ENCODE results near the gene ATN1.

Gene ATN1

DNA sequence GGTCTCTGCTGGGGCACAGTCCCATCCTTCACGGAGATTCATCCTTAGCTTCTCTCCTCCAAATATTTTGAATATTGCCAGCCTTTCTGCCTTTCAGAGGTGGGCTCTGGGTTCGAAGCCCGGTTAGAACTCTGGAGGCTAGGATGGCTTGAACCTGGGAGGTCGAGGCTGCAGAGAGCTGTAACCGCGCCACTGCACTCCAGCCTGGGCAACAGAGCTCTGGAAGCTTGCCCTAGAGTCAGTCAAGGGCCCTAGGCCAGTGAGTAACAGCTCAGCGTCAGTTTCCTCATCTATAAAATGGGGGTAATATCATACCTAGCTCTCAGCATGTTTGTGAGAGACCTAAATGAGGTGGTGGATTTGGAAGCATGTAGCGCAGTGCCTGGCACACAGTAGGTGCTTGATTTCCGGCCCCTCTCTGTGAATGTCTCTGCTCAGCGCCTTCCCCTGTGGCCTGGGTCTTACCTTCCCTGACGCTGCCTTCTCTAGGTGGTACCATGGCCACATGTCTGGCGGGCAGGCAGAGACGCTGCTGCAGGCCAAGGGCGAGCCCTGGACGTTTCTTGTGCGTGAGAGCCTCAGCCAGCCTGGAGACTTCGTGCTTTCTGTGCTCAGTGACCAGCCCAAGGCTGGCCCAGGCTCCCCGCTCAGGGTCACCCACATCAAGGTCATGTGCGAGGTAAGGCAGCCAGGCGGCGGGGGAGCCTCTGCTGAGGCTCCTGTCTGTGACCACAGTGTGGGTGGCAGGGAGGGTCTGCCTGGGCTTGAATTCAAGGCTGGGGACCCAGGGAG, 26.8 kb downstream of the ATN1 start:
- no peak for DNase-seq (ENCODE audit: low read depth in 1 of 2, low spot score in 1 of 2)
- no peak for TF ChIP-seq JUND (IDR thresholded peaks at IDR 0.05; ENCODE audit: low read depth)
- in situ Hi-C loops (cut with HindIII; ENCODE audit: low pct_unique_long_range_greater_than_20kb, low sequenced_read_pairs): no loop called here

DNA sequence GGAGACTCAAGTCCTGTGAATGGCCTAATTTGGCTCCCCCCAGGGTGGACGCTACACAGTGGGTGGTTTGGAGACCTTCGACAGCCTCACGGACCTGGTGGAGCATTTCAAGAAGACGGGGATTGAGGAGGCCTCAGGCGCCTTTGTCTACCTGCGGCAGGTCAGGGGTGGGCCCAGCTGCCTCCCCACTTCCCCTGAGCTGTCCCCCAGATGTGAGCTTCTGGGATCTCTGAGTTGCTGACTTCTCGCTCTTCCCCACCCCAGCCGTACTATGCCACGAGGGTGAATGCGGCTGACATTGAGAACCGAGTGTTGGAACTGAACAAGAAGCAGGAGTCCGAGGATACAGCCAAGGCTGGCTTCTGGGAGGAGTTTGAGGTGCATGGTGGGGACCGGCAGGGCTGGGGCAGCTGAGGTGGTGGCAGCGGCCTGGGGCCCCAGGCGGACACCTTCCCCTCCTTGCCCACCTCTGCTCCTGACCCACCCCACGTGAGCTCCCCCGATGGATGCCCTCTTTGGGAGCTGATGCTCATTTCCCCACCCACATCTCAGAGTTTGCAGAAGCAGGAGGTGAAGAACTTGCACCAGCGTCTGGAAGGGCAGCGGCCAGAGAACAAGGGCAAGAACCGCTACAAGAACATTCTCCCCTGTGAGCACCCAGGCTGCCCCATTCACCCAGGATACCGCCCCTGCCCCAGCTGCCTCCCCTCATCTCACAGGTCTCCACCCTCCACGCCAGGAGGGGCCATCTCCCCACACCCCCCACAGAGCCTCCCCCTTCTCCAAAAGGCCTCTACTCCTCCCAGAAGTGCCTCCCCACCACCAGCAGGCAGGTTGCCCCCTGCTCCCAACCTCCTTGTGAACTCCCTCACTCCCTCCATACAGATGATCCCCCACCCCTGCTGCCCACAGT, 27.6 kb downstream of the ATN1 start:
- no peak for DNase-seq (ENCODE audit: low read depth in 1 of 2, low spot score in 1 of 2)
- no peak for TF ChIP-seq JUND (IDR thresholded peaks at IDR 0.05; ENCODE audit: low read depth)
- in situ Hi-C loops (cut with HindIII; ENCODE audit: low pct_unique_long_range_greater_than_20kb, low sequenced_read_pairs): no loop called here

DNA sequence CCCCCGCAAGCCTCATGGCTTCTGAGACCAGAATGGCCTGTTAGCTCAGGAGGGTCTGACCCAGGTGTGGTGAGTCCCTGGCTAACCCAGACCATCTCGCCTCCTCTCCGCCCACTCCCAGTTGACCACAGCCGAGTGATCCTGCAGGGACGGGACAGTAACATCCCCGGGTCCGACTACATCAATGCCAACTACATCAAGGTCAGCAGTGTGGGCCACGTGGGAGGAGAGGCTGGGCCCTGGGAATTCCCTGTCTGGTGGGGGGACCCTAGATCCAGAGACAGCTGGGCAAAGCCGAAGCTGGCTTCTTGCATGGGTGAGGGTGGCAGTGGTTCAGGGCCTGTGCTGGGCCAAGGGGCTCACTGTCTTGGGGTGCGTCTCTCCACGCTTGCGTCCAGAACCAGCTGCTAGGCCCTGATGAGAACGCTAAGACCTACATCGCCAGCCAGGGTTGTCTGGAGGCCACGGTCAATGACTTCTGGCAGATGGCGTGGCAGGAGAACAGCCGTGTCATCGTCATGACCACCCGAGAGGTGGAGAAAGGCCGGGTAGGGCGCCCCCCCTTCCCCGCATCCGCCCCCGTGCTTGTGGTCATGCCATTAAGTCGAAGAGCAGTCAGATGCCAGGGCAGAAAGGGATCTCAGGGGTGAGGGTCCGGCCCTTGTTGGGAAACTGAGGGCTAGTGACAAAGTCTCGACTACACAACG, 28.4 kb downstream of the ATN1 start:
- no peak for DNase-seq (ENCODE audit: low read depth in 1 of 2, low spot score in 1 of 2)
- in situ Hi-C loops (cut with HindIII; ENCODE audit: low pct_unique_long_range_greater_than_20kb, low sequenced_read_pairs): no loop called here

DNA sequence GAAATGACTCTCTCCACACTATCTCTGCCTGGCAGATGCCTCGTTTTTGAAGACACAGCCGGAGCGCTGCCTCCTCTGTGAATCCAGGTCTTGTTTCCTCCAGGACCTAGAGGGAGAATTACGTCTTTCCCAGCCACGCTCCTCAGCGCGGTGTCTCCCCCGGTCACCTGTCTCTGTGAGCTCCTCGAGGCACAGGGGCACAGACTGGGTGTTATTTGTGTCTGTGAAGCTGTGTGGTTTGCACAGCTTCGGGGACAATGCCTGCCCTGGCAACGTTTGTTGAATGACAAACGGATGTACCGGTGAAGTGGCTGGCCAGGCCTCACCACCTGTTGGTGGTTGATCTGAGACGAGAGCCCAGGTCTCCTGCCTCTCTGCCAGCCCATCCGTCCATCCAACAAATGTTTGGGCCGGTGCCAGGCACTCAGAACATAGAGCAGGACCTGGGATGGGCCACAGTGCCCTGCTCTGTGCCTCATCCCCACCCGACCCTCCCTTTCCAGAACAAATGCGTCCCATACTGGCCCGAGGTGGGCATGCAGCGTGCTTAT, 29.5 kb downstream of the ATN1 start:
- in situ Hi-C loops (cut with HindIII; ENCODE audit: low pct_unique_long_range_greater_than_20kb, low sequenced_read_pairs): no loop called here
- no peak for TF ChIP-seq JUND (IDR thresholded peaks at IDR 0.05; ENCODE audit: low read depth)
- DNase-seq (ENCODE audit: low read depth in 1 of 2, low spot score in 1 of 2): no peak

More for the DNA sequence above, 28.4 kb downstream of the ATN1 start:
- no peak for TF ChIP-seq JUND (IDR thresholded peaks at IDR 0.05; ENCODE audit: low read depth)

DNA sequence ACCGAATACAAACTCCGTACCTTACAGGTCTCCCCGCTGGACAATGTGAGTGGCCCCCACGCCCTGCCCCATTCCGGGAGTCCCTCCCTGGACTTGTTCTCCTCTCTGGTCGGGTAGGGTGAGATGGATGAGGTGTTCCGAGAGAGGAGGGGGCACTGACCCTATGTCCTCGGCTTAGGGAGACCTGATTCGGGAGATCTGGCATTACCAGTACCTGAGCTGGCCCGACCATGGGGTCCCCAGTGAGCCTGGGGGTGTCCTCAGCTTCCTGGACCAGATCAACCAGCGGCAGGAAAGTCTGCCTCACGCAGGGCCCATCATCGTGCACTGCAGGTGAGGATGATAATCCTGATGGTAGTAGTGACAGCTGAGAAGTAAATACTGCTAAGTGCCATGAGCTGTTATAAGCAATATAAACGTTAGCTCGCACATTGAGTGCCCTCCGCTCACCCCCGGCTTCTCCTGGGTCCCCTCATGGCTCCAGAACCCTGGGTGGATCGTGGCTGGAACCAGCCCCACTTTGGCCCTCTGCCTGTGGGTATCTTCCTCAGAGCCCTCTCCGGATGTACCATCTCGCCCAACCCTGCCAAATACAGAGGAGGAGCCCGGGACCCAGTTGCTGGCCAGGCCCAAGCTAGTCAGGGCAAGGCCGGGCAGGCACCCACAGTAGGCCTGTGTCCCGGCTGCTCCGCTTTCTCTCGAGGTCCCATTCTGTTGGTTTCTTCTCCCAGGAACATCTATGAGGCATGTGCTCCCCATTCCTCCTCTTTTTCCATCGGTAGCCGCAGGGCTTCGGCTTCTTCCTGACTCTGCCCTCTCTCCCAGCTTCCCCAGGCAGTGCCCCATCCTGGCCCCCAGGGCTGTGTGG, 30.2 kb downstream of the ATN1 start:
- DNase-seq (ENCODE audit: low read depth in 1 of 2, low spot score in 1 of 2): no peak
- in situ Hi-C loops (cut with HindIII; ENCODE audit: low pct_unique_long_range_greater_than_20kb, low sequenced_read_pairs): no loop called here
- no peak for TF ChIP-seq JUND (IDR thresholded peaks at IDR 0.05; ENCODE audit: low read depth)

DNA sequence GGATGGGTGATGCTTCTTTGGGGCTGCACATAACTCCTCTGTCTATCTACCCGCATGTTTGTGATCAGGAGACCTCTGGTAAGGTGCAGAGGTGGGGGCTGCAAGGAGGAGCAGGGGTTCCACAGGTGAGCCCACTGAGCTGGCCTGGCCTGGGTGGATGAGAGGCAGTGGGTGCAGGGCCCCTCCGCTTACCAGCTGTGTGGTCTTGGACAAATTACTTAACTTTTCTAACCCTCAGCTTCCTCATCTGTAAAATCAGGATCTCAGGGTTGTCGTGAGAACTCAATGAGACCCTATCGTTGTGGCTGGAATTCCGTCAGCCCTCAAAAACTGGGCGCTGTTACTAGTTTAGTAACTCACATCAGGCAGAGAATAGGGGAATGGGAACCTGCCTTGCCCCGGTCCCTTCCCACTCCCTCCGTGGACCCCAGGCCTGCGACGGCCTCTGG, 30.9 kb downstream of the ATN1 start:
- DNase-seq (ENCODE audit: low read depth in 1 of 2, low spot score in 1 of 2): no peak
- in situ Hi-C loops (cut with HindIII; ENCODE audit: low pct_unique_long_range_greater_than_20kb, low sequenced_read_pairs): no loop called here
- TF ChIP-seq JUND (IDR thresholded peaks at IDR 0.05; ENCODE audit: low read depth): no peak

DNA sequence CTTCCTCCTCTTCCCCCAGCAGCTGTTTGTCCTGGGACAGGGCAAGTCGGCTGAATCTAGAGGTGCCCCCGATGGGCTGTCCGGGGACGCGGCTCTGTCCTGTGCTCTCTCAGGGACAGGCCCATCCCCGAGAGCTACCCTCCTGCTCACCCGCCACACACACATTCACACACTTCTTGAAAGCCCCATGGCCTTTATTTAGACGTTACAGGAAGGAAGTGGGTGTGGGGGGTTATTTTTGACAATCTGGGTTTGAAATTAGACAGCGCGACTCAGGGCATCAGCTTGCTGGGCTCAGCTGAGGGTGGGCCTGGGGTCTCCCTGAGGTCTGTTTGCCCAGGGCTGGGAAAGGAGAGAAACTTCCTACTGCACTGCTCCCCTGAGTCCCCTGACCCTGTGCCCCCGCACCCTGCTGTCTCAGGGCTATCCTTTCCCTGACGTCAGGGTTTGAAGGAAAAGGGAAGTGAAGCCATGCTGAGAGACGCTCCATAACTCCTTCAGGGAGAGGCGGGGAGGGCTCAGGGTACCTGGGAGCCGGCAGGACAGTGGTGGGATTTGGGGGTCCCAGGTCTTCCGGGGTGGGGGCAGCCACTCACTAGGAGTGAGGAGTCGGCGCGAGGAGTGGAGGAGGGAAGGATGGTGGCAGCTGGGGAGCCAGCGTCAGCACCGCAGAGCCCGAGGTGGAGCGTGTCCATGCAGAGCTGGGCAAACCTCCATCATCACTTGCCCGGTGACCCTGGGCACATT, 31.5 kb downstream of the ATN1 start:
- DNase-seq (ENCODE audit: low read depth in 1 of 2, low spot score in 1 of 2): no peak
- in situ Hi-C loops (cut with HindIII; ENCODE audit: low pct_unique_long_range_greater_than_20kb, low sequenced_read_pairs): no loop called here
- no peak for TF ChIP-seq JUND (IDR thresholded peaks at IDR 0.05; ENCODE audit: low read depth)

DNA sequence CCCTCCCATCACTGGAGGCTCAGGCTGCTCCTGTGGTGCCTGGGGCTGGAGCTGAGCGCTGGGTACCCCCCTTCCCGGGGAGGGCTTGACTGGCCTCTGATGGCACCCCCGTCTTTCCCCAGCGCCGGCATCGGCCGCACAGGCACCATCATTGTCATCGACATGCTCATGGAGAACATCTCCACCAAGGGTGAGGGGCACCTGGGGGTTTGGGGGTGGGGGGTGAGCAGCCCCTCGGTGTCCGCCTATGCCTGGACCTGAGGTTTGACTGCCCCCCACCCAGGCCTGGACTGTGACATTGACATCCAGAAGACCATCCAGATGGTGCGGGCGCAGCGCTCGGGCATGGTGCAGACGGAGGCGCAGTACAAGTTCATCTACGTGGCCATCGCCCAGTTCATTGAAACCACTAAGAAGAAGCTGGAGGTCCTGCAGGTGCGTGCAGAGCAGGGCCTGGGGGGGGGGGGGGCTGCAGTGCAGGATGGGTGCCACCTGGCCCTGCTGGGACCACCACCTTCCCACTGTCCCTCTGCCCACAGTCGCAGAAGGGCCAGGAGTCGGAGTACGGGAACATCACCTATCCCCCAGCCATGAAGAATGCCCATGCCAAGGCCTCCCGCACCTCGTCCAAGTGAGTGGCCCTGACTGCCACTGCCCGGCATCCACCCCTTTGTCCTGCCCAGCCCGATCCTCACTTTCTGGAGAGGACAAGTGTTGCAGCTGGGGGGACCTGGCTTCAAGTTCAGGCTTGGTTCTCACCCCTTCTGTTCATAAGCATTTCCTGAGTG, 32.2 kb downstream of the ATN1 start:
- no peak for DNase-seq (ENCODE audit: low read depth in 1 of 2, low spot score in 1 of 2)
- in situ Hi-C loops (cut with HindIII; ENCODE audit: low pct_unique_long_range_greater_than_20kb, low sequenced_read_pairs): no loop called here
- TF ChIP-seq JUND (IDR thresholded peaks at IDR 0.05; ENCODE audit: low read depth): no peak

DNA sequence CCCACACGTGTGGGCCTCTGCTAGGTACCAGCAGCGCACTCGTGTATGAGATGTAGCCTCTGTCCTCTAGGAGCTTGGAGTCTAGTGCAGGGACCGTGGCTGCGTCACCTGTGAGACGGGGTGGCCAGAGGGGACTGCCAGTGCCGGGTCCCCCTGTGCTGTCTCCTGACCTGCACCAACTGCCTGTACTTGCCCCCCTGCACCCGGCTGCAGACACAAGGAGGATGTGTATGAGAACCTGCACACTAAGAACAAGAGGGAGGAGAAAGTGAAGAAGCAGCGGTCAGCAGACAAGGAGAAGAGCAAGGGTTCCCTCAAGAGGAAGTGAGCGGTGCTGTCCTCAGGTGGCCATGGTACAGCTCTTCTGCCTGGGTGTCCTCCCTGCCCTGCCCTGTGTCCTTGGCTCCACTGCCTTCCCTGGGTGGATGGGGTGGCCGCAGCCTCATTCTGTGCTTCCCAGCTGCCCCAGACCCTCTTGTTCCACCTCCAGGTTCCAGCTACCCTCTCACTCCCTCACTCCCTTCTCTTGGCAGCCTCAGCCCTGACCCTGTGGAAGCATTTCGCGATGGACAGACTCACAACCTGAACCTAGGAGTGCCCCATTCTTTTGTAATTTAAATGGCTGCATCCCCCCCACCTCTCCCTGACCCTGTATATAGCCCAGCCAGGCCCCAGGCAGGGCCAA, 33.0 kb downstream of the ATN1 start:
- no peak for TF ChIP-seq JUND (IDR thresholded peaks at IDR 0.05; ENCODE audit: low read depth)
- in situ Hi-C loops (cut with HindIII; ENCODE audit: low pct_unique_long_range_greater_than_20kb, low sequenced_read_pairs): no loop called here
- peak in 1 of 2 experiments; percentile 50 for DNase-seq (ENCODE audit: low read depth in 1 of 2, low spot score in 1 of 2)

DNA sequence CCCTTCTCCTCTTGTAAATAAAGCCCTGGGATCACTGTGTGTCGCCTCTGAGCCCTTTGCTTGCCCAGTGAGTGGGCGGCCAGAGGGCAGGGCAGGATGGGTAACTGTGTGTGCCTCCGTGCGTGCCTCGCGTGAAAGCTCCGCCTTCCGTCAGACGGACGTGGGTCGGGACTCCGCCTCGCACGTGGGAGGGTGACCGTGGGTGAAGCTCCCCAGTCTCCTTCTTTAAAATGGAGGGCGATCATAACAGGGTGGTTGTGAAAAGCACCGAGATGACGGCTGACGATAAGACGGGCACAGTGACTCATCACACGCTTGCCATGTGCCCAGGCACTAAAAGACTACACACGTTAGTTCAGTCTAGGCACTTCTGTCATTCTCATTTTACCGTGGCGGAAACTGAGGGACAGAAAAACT, 33.5 kb downstream of the ATN1 start:
- peak in 1 of 2 experiments; percentile 62 for DNase-seq (ENCODE audit: low read depth in 1 of 2, low spot score in 1 of 2)
- in situ Hi-C loops (cut with HindIII; ENCODE audit: low pct_unique_long_range_greater_than_20kb, low sequenced_read_pairs): no loop called here
- TF ChIP-seq JUND (IDR thresholded peaks at IDR 0.05; ENCODE audit: low read depth): no peak
